G401 (cell line): Measurements from ENCODE around the gene REXO1. TPM values are rescaled to one million over a fixed set of nuclear protein-coding genes. Genes with fewer than 3 reads are reported as not detected.

Source experiments
- DNase-seq: peaks from one replicate; pipeline ENCODE4 v3.0.0-alpha.2; 2015; ENCODE audit warnings: low spot score
- in situ Hi-C: cut with HindIII; loops from 2 replicates; pipeline ENCODE4 v1.10.0; 2016; ENCODE audit warnings: low sequenced_read_pairs, mixed read lengths
- total RNA-seq: library from RNA; depleted of rRNA; stranded (reverse); fragments of >200 nt; shearing (Covaris generic); gene quantifications from 2 replicates; pipeline ENCODE4 v1.2.3, GENCODE V29; 2014

Gene REXO1
- total RNA-seq, 1 experiment from 2014 or later = 10.7 TPM

GRCh38 chr19:1818549-1819195 is 29.6 kb downstream of the REXO1 start:
- no peak for DNase-seq
- in situ Hi-C loops = no loop called here

- in situ Hi-C loops = no loop called here
- DNase-seq = no peak
Observed at GRCh38 chr19:1817553-1818179, 30.6 kb downstream of the REXO1 start.

- in situ Hi-C loops = no loop called here
- DNase-seq = no peak
Observed at GRCh38 chr19:1816530-1817298, 31.6 kb downstream of the REXO1 start.

- DNase-seq = no peak
- in situ Hi-C loops = no loop called here
Observed at GRCh38 chr19:1815605-1816529, 32.4 kb downstream of the REXO1 start.

- no peak for DNase-seq
- in situ Hi-C loops = no loop called here
Observed at GRCh38 chr19:1814833-1815604, 33.3 kb downstream of the REXO1 start.

- in situ Hi-C loops = no loop called here
- DNase-seq = no peak
Observed at GRCh38 chr19:1814391-1814790, 33.9 kb downstream of the REXO1 start.

GRCh38 chr19:1813192-1814182 is 34.8 kb downstream of the REXO1 start:
- in situ Hi-C loops = no loop called here
- DNase-seq = no peak

- peak; percentile 84 for DNase-seq
- in situ Hi-C loops = no loop called here
Observed at GRCh38 chr19:1812426-1813191, 35.7 kb downstream of the REXO1 start.

- in situ Hi-C loops = no loop called here
Observed at GRCh38 chr19:1811942-1812425, 36.3 kb downstream of the REXO1 start, which contains the start of gene ATP8B3. Gene ATP8B3, minus strand, starts transcription at chr19:1812276. Its CDS starts 540 bp downstream, at chr19:1811736.

GRCh38 chr19:1811472-1811894 is 36.8 kb downstream of the REXO1 start:
- DNase-seq = peak; percentile 23
- in situ Hi-C loops = no loop called here

More at GRCh38 chr19:1811942-1812425, 36.3 kb downstream of the REXO1 start, which contains the start of gene ATP8B3:
- no peak for DNase-seq

GRCh38 chr19:1810439-1811160 is 37.7 kb downstream of the REXO1 start:
- no peak for DNase-seq
- in situ Hi-C loops = no loop called here

- no peak for DNase-seq
- in situ Hi-C loops = no loop called here
Observed at GRCh38 chr19:1809678-1810077, 38.6 kb downstream of the REXO1 start.

GRCh38 chr19:1808395-1808731 is 39.9 kb downstream of the REXO1 start:
- DNase-seq = no peak
- in situ Hi-C loops = no loop called here

- no peak for DNase-seq
- in situ Hi-C loops = no loop called here
Observed at GRCh38 chr19:1807695-1808394, 40.4 kb downstream of the REXO1 start.

GRCh38 chr19:1807030-1807694 is 41.1 kb downstream of the REXO1 start:
- DNase-seq = no peak
- in situ Hi-C loops = no loop called here
